GM18505 (cell line): ENCODE data around the gene ZNF22.

Experiments
- ATAC-seq: cut with Tn5 transposase; IDR thresholded peaks from one replicate; pipeline ENCODE4 v1.9.1; 2021; ENCODE audit not compliant: unreplicated experiment
- POLR2A ChIP-seq: IDR thresholded peaks from 4 replicates; pipeline ENCODE4 v1.6.1; 2011; ENCODE audit warnings: borderline replicate concordance; ENCODE audit not compliant: insufficient read depth, insufficient read length; ENCODE audit errors: extremely low read depth

ZNF22 gene

GRCh38 chr10:44984671-44985101 is 16.0 kb upstream of the ZNF22 start:
- no peak for ATAC-seq
- no peak for TF ChIP-seq POLR2A

- ATAC-seq = no peak
- TF ChIP-seq POLR2A = no peak
Observed at GRCh38 chr10:44985175-44985681, 15.5 kb upstream of the ZNF22 start.

- TF ChIP-seq POLR2A = no peak
- no peak for ATAC-seq
Observed at GRCh38 chr10:44986179-44986578, 14.5 kb upstream of the ZNF22 start.

- TF ChIP-seq POLR2A = no peak
- ATAC-seq = no peak
Observed at GRCh38 chr10:44986670-44987069, 14.1 kb upstream of the ZNF22 start.

- ATAC-seq = no peak
- no peak for TF ChIP-seq POLR2A
Observed at GRCh38 chr10:44988957-44989585, 11.7 kb upstream of the ZNF22 start.

- no peak for TF ChIP-seq POLR2A
- ATAC-seq = no peak
Observed at GRCh38 chr10:44989597-44990301, 11.0 kb upstream of the ZNF22 start.

GRCh38 chr10:44990302-44990655 is 10.4 kb upstream of the ZNF22 start:
- ATAC-seq = no peak
- no peak for TF ChIP-seq POLR2A

GRCh38 chr10:44990965-44991364 is 9.8 kb upstream of the ZNF22 start:
- ATAC-seq = no peak
- TF ChIP-seq POLR2A = no peak

- TF ChIP-seq POLR2A = no peak
- no peak for ATAC-seq
Observed at GRCh38 chr10:44991571-44991970, 9.2 kb upstream of the ZNF22 start.

GRCh38 chr10:44992070-44992731 is 8.5 kb upstream of the ZNF22 start:
- ATAC-seq = no peak

GRCh38 chr10:44992732-44993225 is 7.9 kb upstream of the ZNF22 start:
- TF ChIP-seq POLR2A = no peak
- ATAC-seq = no peak

More at GRCh38 chr10:44992070-44992731, 8.5 kb upstream of the ZNF22 start:
- no peak for TF ChIP-seq POLR2A

- no peak for TF ChIP-seq POLR2A
- no peak for ATAC-seq
Observed at GRCh38 chr10:44993226-44993921, 7.3 kb upstream of the ZNF22 start.
